ENCODE data around the gene MMP11.
A peak's percentile ranks its signal among the peaks of the same experiment; 100 is the strongest.

The MMP11 gene

DNA sequence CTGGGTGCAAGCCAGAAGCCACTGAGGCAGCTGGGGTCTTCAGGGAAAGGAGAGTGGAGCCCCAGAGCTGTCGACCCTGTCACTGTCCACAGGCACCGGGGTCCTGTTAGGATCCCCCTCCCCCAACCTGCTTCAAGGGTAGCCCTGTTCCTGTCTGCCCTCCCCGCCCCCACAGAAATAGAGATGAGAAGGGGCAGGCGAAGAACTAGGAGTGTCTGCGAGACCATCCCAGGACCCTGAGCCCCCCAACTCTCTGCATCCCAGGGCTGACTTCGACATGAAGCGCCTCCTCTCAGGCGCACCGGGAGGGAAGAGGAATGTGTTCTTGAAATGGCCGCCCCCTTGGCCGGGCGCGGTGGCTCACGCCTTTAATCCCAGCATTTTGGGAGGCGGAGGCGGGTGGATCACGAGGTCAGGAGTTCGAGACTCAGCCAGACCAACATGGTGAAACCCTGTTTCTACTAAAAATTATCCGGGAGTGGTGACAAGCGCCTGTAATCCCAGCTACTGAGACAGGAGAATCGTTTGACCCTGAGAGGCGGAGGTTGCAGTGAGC is 21.1 kb upstream of the MMP11 start:
- peak overlapping the region; percentile 90 for H3K4me3 ChIP-seq (ENCODE audit: low read length)
- H3K9me3 ChIP-seq (ENCODE audit: control insufficient read depth, low read depth, low read length) = no peaks in the 10 kb centered on the region
- peak overlapping the region; percentile 82 for H3K27ac ChIP-seq (ENCODE audit: low read length)
- no peaks in the 10 kb centered on the region for H3K4me1 ChIP-seq (ENCODE audit: control insufficient read depth, low read depth, low read length)
- peak overlapping the region; percentile 86 for H3K9ac ChIP-seq (ENCODE audit: low read length)
- H3K27me3 ChIP-seq (ENCODE audit: control insufficient read depth, insufficient read depth, low read length) = no peaks in the 10 kb centered on the region
- no peaks in the 10 kb centered on the region for H3K36me3 ChIP-seq (ENCODE audit: control insufficient read depth, low read depth, low read length)

DNA sequence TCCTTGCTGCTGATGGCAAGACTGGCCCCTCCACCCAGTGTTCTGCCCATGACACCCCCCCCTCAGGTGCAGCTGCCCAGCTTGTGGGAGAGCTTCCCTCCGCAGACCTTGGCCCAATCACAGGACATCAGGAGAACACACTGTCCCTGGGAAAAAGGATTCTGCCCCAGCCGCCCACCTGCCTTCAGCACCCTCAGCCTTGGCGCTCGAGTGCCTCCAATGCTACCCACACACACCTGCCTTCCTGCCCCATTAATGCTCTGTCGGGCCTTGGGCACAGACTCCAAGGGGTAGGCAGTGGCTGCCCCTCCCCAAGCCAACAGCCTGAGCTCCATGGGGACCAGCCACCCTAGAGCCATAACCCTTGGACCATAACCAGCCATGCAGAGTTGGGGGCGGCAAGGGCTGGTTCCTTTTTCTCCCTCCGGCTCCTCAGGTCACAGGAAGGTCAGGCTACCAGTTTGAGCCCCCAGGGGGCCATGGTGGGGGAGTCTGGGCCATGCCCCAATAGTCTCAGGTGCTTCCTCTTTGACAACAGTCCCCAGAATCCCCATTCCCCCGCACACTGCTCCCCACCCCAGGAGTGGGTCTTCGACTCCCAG is 20.5 kb upstream of the MMP11 start:
- H3K9ac ChIP-seq (ENCODE audit: low read length) = no peak overlapping the region
- no peak overlapping the region for H3K27ac ChIP-seq (ENCODE audit: low read length)
- peak overlapping the region; percentile 90 for H3K4me3 ChIP-seq (ENCODE audit: low read length)
- no peaks in the 10 kb centered on the region for H3K9me3 ChIP-seq (ENCODE audit: control insufficient read depth, low read depth, low read length)
- H3K27me3 ChIP-seq (ENCODE audit: control insufficient read depth, insufficient read depth, low read length) = no peaks in the 10 kb centered on the region
- no peaks in the 10 kb centered on the region for H3K36me3 ChIP-seq (ENCODE audit: control insufficient read depth, low read depth, low read length)
- H3K4me1 ChIP-seq (ENCODE audit: control insufficient read depth, low read depth, low read length) = no peaks in the 10 kb centered on the region

DNA sequence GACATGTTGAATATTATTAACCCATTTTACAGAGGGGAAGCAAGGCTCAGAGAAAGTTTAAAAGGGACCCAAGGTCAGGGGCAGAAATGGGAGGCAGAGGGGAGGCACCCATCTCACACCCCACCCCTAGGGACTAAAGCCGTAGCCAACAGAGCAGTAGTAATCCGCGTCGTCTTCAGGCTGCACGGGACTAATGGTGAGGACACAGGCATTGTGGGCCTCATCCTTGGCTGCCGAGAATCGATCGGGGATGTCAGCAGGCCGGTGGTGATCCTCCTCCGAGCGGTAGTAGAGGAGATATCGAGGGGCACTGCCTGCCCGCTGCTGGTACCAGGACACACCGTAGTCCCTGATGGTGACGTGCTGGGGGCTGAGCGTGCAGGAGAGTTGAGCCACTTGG is 19.9 kb upstream of the MMP11 start:
- Histone ChIP-seq H3K9me3 (ENCODE audit: control insufficient read depth, low read depth, low read length) (no peaks in the 10 kb centered on the region), H3K4me1 (ENCODE audit: control insufficient read depth, low read depth, low read length) (no peaks in the 10 kb centered on the region), H3K4me3 (ENCODE audit: low read length) (no peak overlapping the region), H3K36me3 (ENCODE audit: control insufficient read depth, low read depth, low read length) (no peaks in the 10 kb centered on the region), H3K27ac (ENCODE audit: low read length) (no peak overlapping the region), H3K9ac (ENCODE audit: low read length) (no peak overlapping the region), H3K27me3 (ENCODE audit: control insufficient read depth, insufficient read depth, low read length) (no peaks in the 10 kb centered on the region)

DNA sequence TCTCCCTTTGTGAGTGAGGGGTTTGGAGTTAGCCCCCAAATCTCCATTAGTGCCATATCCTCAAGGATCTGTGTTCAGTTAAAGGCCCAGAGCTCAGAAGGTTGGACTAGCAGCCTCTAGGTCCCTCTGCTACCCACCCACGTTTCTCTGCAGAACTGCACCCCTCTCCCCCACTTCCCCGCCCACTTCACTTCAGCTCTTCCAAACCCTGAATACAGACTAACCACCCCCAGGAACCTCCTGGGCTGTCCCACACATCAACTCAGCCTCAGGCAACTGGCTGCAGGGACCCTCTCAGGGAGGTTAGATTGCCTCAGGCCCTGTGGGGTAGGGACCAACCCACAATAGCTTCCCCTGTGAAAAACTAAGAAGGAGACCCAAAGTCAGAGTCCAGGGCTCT is 19.3 kb upstream of the MMP11 start:
- Histone ChIP-seq H3K36me3 (ENCODE audit: control insufficient read depth, low read depth, low read length) (no peaks in the 10 kb centered on the region), H3K9me3 (ENCODE audit: control insufficient read depth, low read depth, low read length) (no peaks in the 10 kb centered on the region), H3K4me1 (ENCODE audit: control insufficient read depth, low read depth, low read length) (no peaks in the 10 kb centered on the region), H3K4me3 (ENCODE audit: low read length) (no peak overlapping the region), H3K27ac (ENCODE audit: low read length) (no peak overlapping the region), H3K9ac (ENCODE audit: low read length) (no peak overlapping the region), H3K27me3 (ENCODE audit: control insufficient read depth, insufficient read depth, low read length) (no peaks in the 10 kb centered on the region)

DNA sequence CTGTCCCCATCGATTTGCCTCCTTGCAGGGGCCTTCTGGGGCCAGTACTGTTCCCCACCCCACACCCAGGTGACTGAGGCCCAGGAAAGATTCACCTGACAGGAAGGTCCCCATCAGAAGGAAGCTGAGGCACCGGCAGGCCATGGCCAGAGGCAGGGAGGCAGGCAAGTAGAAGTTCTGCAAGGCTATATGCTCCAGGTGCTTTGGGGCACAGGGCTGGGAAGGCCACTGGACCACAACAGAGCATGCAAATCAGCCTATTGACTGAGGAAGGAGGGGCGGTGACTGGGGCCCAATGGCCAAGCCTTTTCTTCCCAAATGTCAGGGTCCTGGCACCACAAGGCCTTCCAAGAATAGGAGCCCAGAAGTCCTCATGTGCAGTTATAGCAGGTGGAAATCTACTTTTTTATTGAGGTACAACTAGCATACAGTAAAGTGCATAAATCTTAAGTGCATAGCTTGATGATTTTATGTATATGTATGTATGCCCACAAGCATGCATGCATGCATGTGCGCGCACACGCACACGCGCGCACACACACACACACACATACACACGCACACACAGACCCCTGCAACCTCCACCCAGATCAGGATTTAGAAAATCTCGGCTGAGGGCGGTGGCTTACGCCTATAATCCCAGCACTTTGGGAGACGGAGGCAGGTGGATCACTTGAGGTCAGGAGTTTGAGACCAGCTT is 18.3 kb upstream of the MMP11 start, which contains the start of gene VPREB3:
Gene VPREB3 (minus strand): TSS at position 206 of the 700 bp plus-strand sequence. CDS start 62 bp downstream, at position 144.
- Histone ChIP-seq H3K4me3 (ENCODE audit: low read length) (no peak within 1 kb of the TSS), H3K4me1 (ENCODE audit: control insufficient read depth, low read depth, low read length) (no peaks in the 10 kb centered on the region), H3K9ac (ENCODE audit: low read length) (no peak within 1 kb of the TSS), H3K9me3 (ENCODE audit: control insufficient read depth, low read depth, low read length) (no peaks in the 10 kb centered on the region), H3K27ac (ENCODE audit: low read length) (no peak within 1 kb of the TSS), H3K27me3 (ENCODE audit: control insufficient read depth, insufficient read depth, low read length) (no peaks in the 10 kb centered on the region), H3K36me3 (ENCODE audit: control insufficient read depth, low read depth, low read length) (no peaks in the 10 kb centered on the region)

DNA sequence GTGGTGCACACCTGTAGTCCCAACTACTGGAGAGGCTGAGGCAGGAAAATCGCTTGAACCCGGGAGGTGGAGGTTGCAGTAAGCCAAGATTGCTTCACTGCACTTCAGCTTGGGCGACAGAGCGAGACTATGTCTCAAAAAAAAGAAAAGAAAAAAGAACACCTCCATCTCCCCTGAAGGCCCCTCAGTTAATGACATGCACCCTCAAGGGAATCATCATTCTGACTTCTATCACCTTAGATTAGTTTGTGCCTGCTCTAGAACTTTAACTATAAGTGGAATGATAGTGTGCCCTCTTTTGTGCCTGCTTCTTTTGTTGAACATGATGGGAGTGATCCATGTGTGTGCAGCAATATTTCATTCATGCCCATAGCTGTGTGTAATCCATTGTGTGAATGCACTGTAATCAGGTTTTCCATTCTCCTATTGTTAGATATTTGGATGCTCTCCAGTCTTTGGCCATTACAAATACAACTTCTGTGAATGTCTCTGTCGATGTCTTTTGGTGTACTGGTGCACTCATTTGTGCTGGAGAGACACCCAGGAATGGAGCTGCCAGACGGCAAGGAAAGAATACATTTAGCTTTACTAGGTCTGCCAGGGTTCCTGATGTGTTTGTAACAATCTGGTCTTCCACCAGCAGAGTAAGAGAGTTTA is 17.5 kb upstream of the MMP11 start:
- Histone ChIP-seq H3K27ac (ENCODE audit: low read length) (no peak overlapping the region), H3K9me3 (ENCODE audit: control insufficient read depth, low read depth, low read length) (no peaks in the 10 kb centered on the region), H3K27me3 (ENCODE audit: control insufficient read depth, insufficient read depth, low read length) (no peaks in the 10 kb centered on the region), H3K4me1 (ENCODE audit: control insufficient read depth, low read depth, low read length) (no peaks in the 10 kb centered on the region), H3K9ac (ENCODE audit: low read length) (no peak overlapping the region), H3K36me3 (ENCODE audit: control insufficient read depth, low read depth, low read length) (no peaks in the 10 kb centered on the region), H3K4me3 (ENCODE audit: low read length) (no peak overlapping the region)

DNA sequence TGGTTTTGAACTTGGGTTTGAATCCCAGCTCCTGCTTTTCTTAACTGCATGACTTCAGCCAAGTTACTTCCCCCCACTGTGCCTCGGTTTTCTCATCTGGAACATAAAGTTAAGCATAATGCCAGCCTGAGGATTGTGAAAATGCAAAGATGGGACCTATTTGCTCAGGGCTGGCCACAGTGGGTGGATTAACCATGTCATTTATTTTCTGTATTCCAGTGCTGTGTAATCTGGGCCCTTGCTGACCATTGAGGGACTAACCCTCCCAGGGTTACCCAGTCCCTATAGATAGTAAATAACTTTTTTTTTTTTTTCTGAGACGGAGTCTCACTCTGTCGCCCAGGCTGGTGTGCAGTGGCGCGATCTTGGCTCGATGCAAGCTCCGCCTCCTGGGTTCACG is 16.9 kb upstream of the MMP11 start:
- Histone ChIP-seq H3K4me1 (ENCODE audit: control insufficient read depth, low read depth, low read length) (no peaks in the 10 kb centered on the region), H3K9ac (ENCODE audit: low read length) (no peak overlapping the region), H3K27ac (ENCODE audit: low read length) (no peak overlapping the region), H3K4me3 (ENCODE audit: low read length) (no peak overlapping the region), H3K36me3 (ENCODE audit: control insufficient read depth, low read depth, low read length) (no peaks in the 10 kb centered on the region), H3K27me3 (ENCODE audit: control insufficient read depth, insufficient read depth, low read length) (no peaks in the 10 kb centered on the region), H3K9me3 (ENCODE audit: control insufficient read depth, low read depth, low read length) (no peaks in the 10 kb centered on the region)

DNA sequence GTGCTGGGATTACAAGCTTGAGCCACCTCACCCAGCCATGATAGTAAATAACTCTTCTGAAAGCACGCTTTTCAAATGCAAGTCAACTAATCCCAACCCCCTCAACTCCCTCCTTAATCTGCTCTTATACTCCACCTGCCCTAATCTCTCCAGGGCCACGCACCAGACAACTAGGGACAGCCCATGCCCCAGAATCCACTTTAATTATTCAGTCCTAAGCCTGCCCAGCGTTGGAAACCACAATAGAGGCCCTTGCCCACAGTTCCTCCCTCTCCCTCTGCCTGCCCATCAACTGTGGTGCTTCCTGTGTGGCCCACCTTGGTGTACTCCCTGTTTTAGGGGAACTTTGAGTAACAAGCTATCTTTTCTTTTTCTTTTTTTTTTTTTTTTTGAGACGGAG is 15.8 kb upstream of the MMP11 start:
- no peak overlapping the region for H3K4me3 ChIP-seq (ENCODE audit: low read length)
- no peak overlapping the region for H3K9ac ChIP-seq (ENCODE audit: low read length)
- no peak overlapping the region for H3K27ac ChIP-seq (ENCODE audit: low read length)
- H3K4me1 ChIP-seq (ENCODE audit: control insufficient read depth, low read depth, low read length) = no peaks in the 10 kb centered on the region
- H3K36me3 ChIP-seq (ENCODE audit: control insufficient read depth, low read depth, low read length) = no peaks in the 10 kb centered on the region
- H3K9me3 ChIP-seq (ENCODE audit: control insufficient read depth, low read depth, low read length) = no peaks in the 10 kb centered on the region
- H3K27me3 ChIP-seq (ENCODE audit: control insufficient read depth, insufficient read depth, low read length) = no peaks in the 10 kb centered on the region

DNA sequence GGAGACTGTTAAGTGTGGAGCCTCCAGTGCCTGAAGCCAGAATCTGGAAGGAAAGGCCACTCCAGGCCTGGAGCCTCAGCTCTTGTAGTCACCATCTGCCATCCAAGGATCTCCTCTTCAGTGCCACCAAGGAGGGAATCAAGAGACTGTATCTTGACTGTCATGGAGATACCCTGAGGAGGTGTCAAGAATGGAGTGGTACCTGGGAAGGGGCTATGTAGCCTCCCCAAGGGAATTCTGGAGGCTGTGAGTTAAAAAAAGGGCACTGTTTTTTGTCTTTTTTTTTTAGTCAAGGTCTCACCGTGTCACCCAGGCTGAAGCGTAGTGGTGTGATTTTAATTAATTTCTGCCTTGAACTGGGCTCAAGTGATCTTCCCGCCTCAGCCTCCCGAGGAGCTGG is 13.1 kb upstream of the MMP11 start:
- no peaks in the 10 kb centered on the region for H3K36me3 ChIP-seq (ENCODE audit: control insufficient read depth, low read depth, low read length)
- no peak overlapping the region for H3K4me3 ChIP-seq (ENCODE audit: low read length)
- no peak overlapping the region for H3K9ac ChIP-seq (ENCODE audit: low read length)
- H3K4me1 ChIP-seq (ENCODE audit: control insufficient read depth, low read depth, low read length) = peaks cover 10% of the 10 kb centered on the region
- no peaks in the 10 kb centered on the region for H3K9me3 ChIP-seq (ENCODE audit: control insufficient read depth, low read depth, low read length)
- H3K27ac ChIP-seq (ENCODE audit: low read length) = no peak overlapping the region
- H3K27me3 ChIP-seq (ENCODE audit: control insufficient read depth, insufficient read depth, low read length) = no peaks in the 10 kb centered on the region

DNA sequence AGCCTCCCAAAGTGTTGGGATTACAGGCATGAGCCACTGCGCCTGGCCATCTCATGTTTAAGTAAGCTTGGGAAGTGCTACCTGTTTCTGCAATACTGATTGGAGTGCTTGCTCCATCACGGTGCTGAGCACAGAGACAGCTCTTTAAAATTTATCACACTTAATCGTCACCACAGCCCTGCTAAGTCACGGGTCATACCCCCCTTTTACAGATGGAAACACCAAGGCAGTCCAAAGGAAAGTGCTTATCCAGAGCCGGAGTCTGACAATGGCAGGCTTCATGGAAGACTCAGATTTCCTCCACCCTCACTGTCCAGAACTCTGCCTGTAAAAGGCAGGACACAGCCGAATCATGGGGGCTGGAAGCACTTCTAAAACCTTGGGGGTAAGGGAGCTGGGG is 12.6 kb upstream of the MMP11 start:
- Histone ChIP-seq H3K9ac (ENCODE audit: low read length) (no peak overlapping the region), H3K9me3 (ENCODE audit: control insufficient read depth, low read depth, low read length) (no peaks in the 10 kb centered on the region), H3K36me3 (ENCODE audit: control insufficient read depth, low read depth, low read length) (no peaks in the 10 kb centered on the region)

DNA sequence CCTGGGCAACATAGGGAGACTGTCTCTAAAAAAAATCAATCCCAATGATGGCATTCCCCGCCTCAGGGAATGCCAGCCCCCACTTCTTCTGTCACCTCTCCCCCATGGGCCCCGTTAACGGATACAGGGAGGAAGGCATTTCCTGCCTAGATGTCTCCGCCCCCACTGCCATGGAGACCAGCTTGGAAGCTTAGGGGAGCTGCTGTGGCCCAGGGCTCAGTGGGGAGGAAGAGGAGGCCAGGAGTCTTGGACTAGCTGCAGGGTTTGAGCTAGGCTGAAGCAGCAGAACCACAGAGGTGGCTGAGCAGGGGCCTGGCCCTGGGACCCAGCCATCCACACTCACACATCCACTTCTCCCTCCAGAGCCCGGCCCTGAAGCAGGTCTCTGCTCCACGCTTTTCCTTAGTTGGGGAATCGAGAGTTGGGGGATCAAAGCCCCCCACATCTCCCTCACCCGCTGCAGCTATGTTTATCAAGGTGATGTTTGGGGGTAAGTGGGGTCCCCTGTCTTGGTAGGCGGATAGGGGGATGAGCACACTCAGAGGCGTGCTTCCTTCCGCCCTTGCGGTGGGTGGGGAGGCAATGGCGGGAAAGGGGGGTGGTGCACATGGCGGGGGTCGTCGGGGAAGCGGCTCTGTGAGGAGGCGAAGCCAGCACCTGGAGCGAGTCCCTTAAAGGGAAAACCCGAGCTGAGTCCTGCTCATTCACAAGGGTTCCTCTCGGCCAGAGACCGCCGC is 9.6 kb upstream of the MMP11 start, which contains the start of gene C22orf15:
Gene C22orf15 (plus strand): TSS at position 149 of the 737 bp plus-strand sequence. CDS start 317 bp downstream, at position 466.
- Histone ChIP-seq H3K36me3 (ENCODE audit: control insufficient read depth, low read depth, low read length) (peaks cover 6% of the 10 kb centered on the region), H3K9ac (ENCODE audit: low read length) (no peak within 1 kb of the TSS), H3K9me3 (ENCODE audit: control insufficient read depth, low read depth, low read length) (no peaks in the 10 kb centered on the region), H3K27me3 (ENCODE audit: control insufficient read depth, insufficient read depth, low read length) (no peaks in the 10 kb centered on the region), H3K27ac (ENCODE audit: low read length) (no peak within 1 kb of the TSS), H3K4me1 (ENCODE audit: control insufficient read depth, low read depth, low read length) (peaks cover 14% of the 10 kb centered on the region), H3K4me3 (ENCODE audit: low read length) (peak within 1 kb of the TSS; percentile 0)

More for the DNA sequence above, 12.6 kb upstream of the MMP11 start:
- no peak overlapping the region for H3K27ac ChIP-seq (ENCODE audit: low read length)
- H3K4me3 ChIP-seq (ENCODE audit: low read length) = no peak overlapping the region
- H3K4me1 ChIP-seq (ENCODE audit: control insufficient read depth, low read depth, low read length) = peaks cover 10% of the 10 kb centered on the region
- H3K27me3 ChIP-seq (ENCODE audit: control insufficient read depth, insufficient read depth, low read length) = no peaks in the 10 kb centered on the region
